ENCODE measurements around the gene TARBP2. TPM values are rescaled to one million over a fixed set of nuclear protein-coding genes. Genes with fewer than 3 reads are reported as not detected.
A peak's percentile ranks its signal among the peaks of the same experiment; 100 is the strongest.

The TARBP2 gene
- total RNA-seq (2014; rRNA removed; shearing (Covaris generic)): 76.4 and 80.5 TPM in 2 replicates

- peaks cover 12% of the 10 kb centered on the region for H3K36me3 ChIP-seq (replicated peaks; ENCODE audit: control insufficient read depth, insufficient read depth, low read length)
- H3K27me3 ChIP-seq (ENCODE audit: control insufficient read depth, insufficient read depth, low read length): no peaks in the 10 kb centered on the region
- H3K4me3 ChIP-seq (ENCODE audit: insufficient read depth, low read depth, low read length): peak within 1 kb of the TSS; percentile 75
- peak; percentile 97 for DNase-seq
These were observed at the start of gene TARBP2 for GRCh38 chr12:53500776-53501614. Gene TARBP2, plus strand, starts transcription at chr12:53501283. Its CDS starts 126 bp downstream, at chr12:53501409.

- peak; percentile 97 for DNase-seq
- H3K4me3 ChIP-seq (ENCODE audit: insufficient read depth, low read depth, low read length): peak within 1 kb of the TSS; percentile 90
- H3K27me3 ChIP-seq (ENCODE audit: control insufficient read depth, insufficient read depth, low read length): no peaks in the 10 kb centered on the region
- peaks cover 24% of the 10 kb centered on the region for H3K36me3 ChIP-seq (replicated peaks; ENCODE audit: control insufficient read depth, insufficient read depth, low read length)
These were observed 49.4 kb upstream of the TARBP2 start, which contains the start of gene PCBP2 for GRCh38 chr12:53451661-53452158. Gene PCBP2, plus strand, starts transcription at chr12:53452102. Its CDS starts 2,699 bp downstream, at chr12:53454801.

GRCh38 chr12:53452159-53453077 lies 48.7 kb upstream of the TARBP2 start:
- H3K4me3 ChIP-seq (ENCODE audit: insufficient read depth, low read depth, low read length): peak overlapping the region; percentile 90
- peak; percentile 96 for DNase-seq
- H3K27me3 ChIP-seq (ENCODE audit: control insufficient read depth, insufficient read depth, low read length): no peaks in the 10 kb centered on the region
- H3K36me3 ChIP-seq (replicated peaks; ENCODE audit: control insufficient read depth, insufficient read depth, low read length): peaks cover 31% of the 10 kb centered on the region

GRCh38 chr12:53453953-53454640 lies 47.0 kb upstream of the TARBP2 start:
- H3K27me3 ChIP-seq (ENCODE audit: control insufficient read depth, insufficient read depth, low read length): no peaks in the 10 kb centered on the region
- no peak overlapping the region for H3K4me3 ChIP-seq (ENCODE audit: insufficient read depth, low read depth, low read length)
- no peak for DNase-seq
- peaks cover 43% of the 10 kb centered on the region for H3K36me3 ChIP-seq (replicated peaks; ENCODE audit: control insufficient read depth, insufficient read depth, low read length)

- Histone ChIP-seq H3K36me3 (replicated peaks; ENCODE audit: control insufficient read depth, insufficient read depth, low read length) (peaks cover 47% of the 10 kb centered on the region), H3K4me3 (ENCODE audit: insufficient read depth, low read depth, low read length) (no peak overlapping the region), H3K27me3 (ENCODE audit: control insufficient read depth, insufficient read depth, low read length) (no peaks in the 10 kb centered on the region)
- DNase-seq: no peak
These were observed 46.4 kb upstream of the TARBP2 start for GRCh38 chr12:53454707-53455106.

- no peaks in the 10 kb centered on the region for H3K27me3 ChIP-seq (ENCODE audit: control insufficient read depth, insufficient read depth, low read length)
- no peak for DNase-seq
- no peak overlapping the region for H3K4me3 ChIP-seq (ENCODE audit: insufficient read depth, low read depth, low read length)
- H3K36me3 ChIP-seq (replicated peaks; ENCODE audit: control insufficient read depth, insufficient read depth, low read length): peaks cover 65% of the 10 kb centered on the region
These were observed 44.3 kb upstream of the TARBP2 start for GRCh38 chr12:53456654-53457366.

GRCh38 chr12:53459097-53459496 lies 42.0 kb upstream of the TARBP2 start:
- Histone ChIP-seq H3K27me3 (ENCODE audit: control insufficient read depth, insufficient read depth, low read length) (no peaks in the 10 kb centered on the region), H3K36me3 (replicated peaks; ENCODE audit: control insufficient read depth, insufficient read depth, low read length) (peaks cover 83% of the 10 kb centered on the region), H3K4me3 (ENCODE audit: insufficient read depth, low read depth, low read length) (no peak overlapping the region)
- no peak for DNase-seq

GRCh38 chr12:53461059-53461458 lies 40.0 kb upstream of the TARBP2 start:
- Histone ChIP-seq H3K27me3 (ENCODE audit: control insufficient read depth, insufficient read depth, low read length) (no peaks in the 10 kb centered on the region), H3K4me3 (ENCODE audit: insufficient read depth, low read depth, low read length) (no peak overlapping the region), H3K36me3 (replicated peaks; ENCODE audit: control insufficient read depth, insufficient read depth, low read length) (peaks cover 81% of the 10 kb centered on the region)
- no peak for DNase-seq

- DNase-seq: no peak
- Histone ChIP-seq H3K27me3 (ENCODE audit: control insufficient read depth, insufficient read depth, low read length) (no peaks in the 10 kb centered on the region), H3K4me3 (ENCODE audit: insufficient read depth, low read depth, low read length) (no peak overlapping the region)
These were observed 39.5 kb upstream of the TARBP2 start for GRCh38 chr12:53461591-53461990.

GRCh38 chr12:53462935-53463334 lies 38.1 kb upstream of the TARBP2 start:
- H3K36me3 ChIP-seq (replicated peaks; ENCODE audit: control insufficient read depth, insufficient read depth, low read length): peaks cover 85% of the 10 kb centered on the region
- no peaks in the 10 kb centered on the region for H3K27me3 ChIP-seq (ENCODE audit: control insufficient read depth, insufficient read depth, low read length)
- no peak for DNase-seq
- H3K4me3 ChIP-seq (ENCODE audit: insufficient read depth, low read depth, low read length): no peak overlapping the region

More at GRCh38 chr12:53461591-53461990, 39.5 kb upstream of the TARBP2 start:
- peaks cover 83% of the 10 kb centered on the region for H3K36me3 ChIP-seq (replicated peaks; ENCODE audit: control insufficient read depth, insufficient read depth, low read length)

GRCh38 chr12:53463802-53464560 lies 37.1 kb upstream of the TARBP2 start:
- H3K36me3 ChIP-seq (replicated peaks; ENCODE audit: control insufficient read depth, insufficient read depth, low read length): peaks cover 86% of the 10 kb centered on the region
- H3K27me3 ChIP-seq (ENCODE audit: control insufficient read depth, insufficient read depth, low read length): no peaks in the 10 kb centered on the region
- DNase-seq: no peak
- no peak overlapping the region for H3K4me3 ChIP-seq (ENCODE audit: insufficient read depth, low read depth, low read length)

- peaks cover 82% of the 10 kb centered on the region for H3K36me3 ChIP-seq (replicated peaks; ENCODE audit: control insufficient read depth, insufficient read depth, low read length)
- no peaks in the 10 kb centered on the region for H3K27me3 ChIP-seq (ENCODE audit: control insufficient read depth, insufficient read depth, low read length)
- DNase-seq: no peak
- no peak overlapping the region for H3K4me3 ChIP-seq (ENCODE audit: insufficient read depth, low read depth, low read length)
These were observed 36.2 kb upstream of the TARBP2 start for GRCh38 chr12:53464685-53465418.

All from H7 (cell line).